Measurements from ENCODE around the gene STRIP2. TPM values are rescaled to one million over a fixed set of nuclear protein-coding genes. Genes with fewer than 3 reads are reported as not detected.

The STRIP2 gene
- polyA plus RNA-seq, 1 donor (not counting 4 experiments of a cell fraction or from before 2014, with no cell fraction given) = 12.5 TPM

- Histone ChIP-seq H3K36me3 (ENCODE audit: control insufficient read depth in 2 of 2, extremely low read depth in 1 of 2, insufficient read depth in 2 of 2, low read length in 2 of 2) (peaks cover 4 to 11% of the 10 kb centered on the region in 2 experiments), H3K27me3 (ENCODE audit: control insufficient read depth, extremely low read depth, insufficient read depth, low read length) (no peaks in the 10 kb centered on the region), H4K20me1 (ENCODE audit: control insufficient read depth, extremely low read depth, insufficient read depth, low read length) (no peaks in the 10 kb centered on the region), H3K4me2 (ENCODE audit: control insufficient read depth, extremely low read depth, insufficient read depth, low read depth, low read length) (no peak overlapping the region), H3K9me1 (ENCODE audit: control insufficient read depth, extremely low read depth, insufficient read depth, low read length) (no peaks in the 10 kb centered on the region), H3K9me3 (ENCODE audit: control insufficient read depth, low read depth, low read length) (no peaks in the 10 kb centered on the region), H2AFZ (ENCODE audit: control insufficient read depth, low read length) (no peak overlapping the region), H3K79me2 (ENCODE audit: control insufficient read depth, insufficient read depth, low read length) (no peaks in the 10 kb centered on the region), H3K4me3 (ENCODE audit: control insufficient read depth in 2 of 3, extremely low read depth in 1 of 3, insufficient read depth in 2 of 3, low read depth in 1 of 3, low read length in 3 of 3) (no peak overlapping the region), H3K9ac (ENCODE audit: control insufficient read depth, extremely low read depth, insufficient read depth, low read length) (no peak overlapping the region), H3K4me1 (ENCODE audit: control insufficient read depth, extremely low read depth, insufficient read depth, low read length) (no peaks in the 10 kb centered on the region), H3K27ac (ENCODE audit: control insufficient read depth, insufficient read depth, low read length) (no peak overlapping the region)
- DNase-seq (ENCODE audit: low read depth, low spot score) (no peak), FAIRE-seq (no peak)
- TF ChIP-seq EZH2 (IDR thresholded peaks at IDR 0.05; ENCODE audit: low read length) = no peak
- no peak for TF ChIP-seq CTCF (optimal IDR thresholded peaks at IDR 0.05 in 1 of 3, IDR thresholded peaks at IDR 0.05 in 1 of 3, conservative IDR thresholded peaks at IDR 0.05 in 1 of 3; ENCODE audit: extremely low read depth in 1 of 3, insufficient read depth in 2 of 3, low read length in 3 of 3)
- dilution Hi-C loops (cut with MboI; ENCODE audit: extremely low pct_ligation_motif_present, low sequenced_read_pairs) = no loop called here
These were observed 42.6 kb upstream of the STRIP2 start for GRCh38 chr7:129391546-129392171.

GRCh38 chr7:129393255-129393654, 41.0 kb upstream of the STRIP2 start:
- no peaks in the 10 kb centered on the region for H3K79me2 ChIP-seq (ENCODE audit: control insufficient read depth, insufficient read depth, low read length)
- no peak for TF ChIP-seq EZH2 (IDR thresholded peaks at IDR 0.05; ENCODE audit: low read length)
- no peak for TF ChIP-seq CTCF (optimal IDR thresholded peaks at IDR 0.05 in 1 of 3, IDR thresholded peaks at IDR 0.05 in 1 of 3, conservative IDR thresholded peaks at IDR 0.05 in 1 of 3; ENCODE audit: extremely low read depth in 1 of 3, insufficient read depth in 2 of 3, low read length in 3 of 3)
- H3K27me3 ChIP-seq (ENCODE audit: control insufficient read depth, extremely low read depth, insufficient read depth, low read length) = no peaks in the 10 kb centered on the region
- dilution Hi-C loops (cut with MboI; ENCODE audit: extremely low pct_ligation_motif_present, low sequenced_read_pairs) = no loop called here
- H2AFZ ChIP-seq (ENCODE audit: control insufficient read depth, low read length) = no peak overlapping the region
- H3K9me3 ChIP-seq (ENCODE audit: control insufficient read depth, low read depth, low read length) = no peaks in the 10 kb centered on the region
- DNase-seq (ENCODE audit: low read depth, low spot score) (no peak), FAIRE-seq (no peak)
- no peak overlapping the region for H3K9ac ChIP-seq (ENCODE audit: control insufficient read depth, extremely low read depth, insufficient read depth, low read length)
- H3K36me3 ChIP-seq (ENCODE audit: control insufficient read depth in 2 of 2, extremely low read depth in 1 of 2, insufficient read depth in 2 of 2, low read length in 2 of 2) = peaks cover 4 to 12% of the 10 kb centered on the region in 2 experiments
- no peak overlapping the region for H3K4me2 ChIP-seq (ENCODE audit: control insufficient read depth, extremely low read depth, insufficient read depth, low read depth, low read length)
- no peaks in the 10 kb centered on the region for H3K9me1 ChIP-seq (ENCODE audit: control insufficient read depth, extremely low read depth, insufficient read depth, low read length)
- no peak overlapping the region for H3K27ac ChIP-seq (ENCODE audit: control insufficient read depth, insufficient read depth, low read length)
- H4K20me1 ChIP-seq (ENCODE audit: control insufficient read depth, extremely low read depth, insufficient read depth, low read length) = no peaks in the 10 kb centered on the region
- no peaks in the 10 kb centered on the region for H3K4me1 ChIP-seq (ENCODE audit: control insufficient read depth, extremely low read depth, insufficient read depth, low read length)
- no peak overlapping the region for H3K4me3 ChIP-seq (ENCODE audit: control insufficient read depth in 2 of 3, extremely low read depth in 1 of 3, insufficient read depth in 2 of 3, low read depth in 1 of 3, low read length in 3 of 3)
